NCI-H69 (cell line): Measurements from ENCODE around the gene CSHL1.

ENCODE experiments used
- DNase-seq: peaks from one replicate; lab custom pipeline; 2025; lab: John Stamatoyannopoulos, UW

Gene CSHL1

DNA sequence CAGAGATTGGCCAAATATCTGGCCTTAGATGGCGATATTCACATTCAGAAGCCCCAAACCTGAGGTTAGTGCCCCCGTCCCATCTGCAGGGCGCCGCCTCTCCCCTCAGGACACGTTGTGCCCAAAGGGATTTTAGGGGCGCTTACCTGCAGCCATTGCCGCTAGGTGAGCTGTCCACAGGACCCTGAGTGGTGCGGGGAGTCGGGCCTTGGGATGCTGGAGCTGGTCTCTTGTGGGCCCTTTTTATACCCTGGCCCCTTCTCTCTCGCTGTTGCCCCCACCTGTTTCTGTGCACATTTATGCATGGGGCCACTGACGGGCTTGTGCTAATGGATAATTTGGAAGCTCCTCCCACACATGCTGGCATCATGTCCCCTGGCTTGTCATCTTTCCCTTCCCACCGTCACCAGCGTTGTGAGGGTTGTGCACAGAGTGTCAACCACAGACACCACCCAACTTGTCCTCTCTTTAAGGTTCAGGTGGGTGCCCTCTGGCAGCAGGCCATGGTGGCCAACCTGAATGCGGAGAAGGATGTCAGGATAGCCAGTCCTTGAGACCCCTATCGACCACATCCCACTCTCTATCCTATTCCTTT is at the start of gene CSHL1:
Gene CSHL1, minus strand, starts transcription at position 218 of the 595 bp plus-strand sequence. Its CDS starts 62 bp downstream, at position 156.
- no peak for DNase-seq

DNA sequence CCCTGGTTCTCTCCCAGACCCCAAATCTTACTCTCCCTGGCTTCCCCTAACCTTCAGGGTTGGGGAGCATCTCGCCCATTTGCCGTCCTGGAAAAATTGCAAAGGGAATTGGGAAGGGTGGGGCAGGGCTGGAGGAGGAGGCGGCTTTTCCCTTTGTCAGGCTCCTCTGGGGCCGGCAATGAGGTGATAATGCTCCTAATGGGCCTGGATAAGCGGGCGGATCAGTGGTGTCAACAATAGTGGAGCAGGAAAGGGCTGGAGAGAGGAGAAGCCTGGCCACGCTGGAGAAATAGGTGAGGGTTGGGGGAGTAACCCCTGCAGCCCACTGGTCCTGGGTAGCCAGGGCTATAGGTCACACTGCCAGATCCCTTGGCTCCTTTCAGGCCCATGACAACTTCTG is 49.4 kb upstream of the CSHL1 start:
- DNase-seq = peak; percentile 53

DNA sequence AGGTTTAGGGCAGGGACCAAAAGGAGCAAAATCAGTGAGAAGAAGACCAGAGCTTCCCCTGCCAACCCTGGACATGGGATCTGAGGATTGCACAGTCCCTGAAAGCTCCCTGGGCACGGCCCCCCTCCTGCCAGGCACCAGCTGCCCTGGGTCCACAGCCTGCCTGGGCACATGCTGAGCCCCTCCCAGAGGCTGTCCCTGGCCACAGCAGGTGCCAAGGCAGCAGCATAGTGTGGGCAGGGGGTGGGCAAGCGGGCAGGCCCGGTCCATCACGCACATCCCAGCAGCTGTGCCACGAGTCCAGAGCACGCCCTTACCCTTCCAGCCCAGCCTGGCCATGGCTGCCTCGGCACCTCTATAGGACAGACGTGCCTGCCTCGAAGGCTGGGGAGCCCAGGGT is 48.9 kb upstream of the CSHL1 start:
- peak; percentile 65 for DNase-seq

DNA sequence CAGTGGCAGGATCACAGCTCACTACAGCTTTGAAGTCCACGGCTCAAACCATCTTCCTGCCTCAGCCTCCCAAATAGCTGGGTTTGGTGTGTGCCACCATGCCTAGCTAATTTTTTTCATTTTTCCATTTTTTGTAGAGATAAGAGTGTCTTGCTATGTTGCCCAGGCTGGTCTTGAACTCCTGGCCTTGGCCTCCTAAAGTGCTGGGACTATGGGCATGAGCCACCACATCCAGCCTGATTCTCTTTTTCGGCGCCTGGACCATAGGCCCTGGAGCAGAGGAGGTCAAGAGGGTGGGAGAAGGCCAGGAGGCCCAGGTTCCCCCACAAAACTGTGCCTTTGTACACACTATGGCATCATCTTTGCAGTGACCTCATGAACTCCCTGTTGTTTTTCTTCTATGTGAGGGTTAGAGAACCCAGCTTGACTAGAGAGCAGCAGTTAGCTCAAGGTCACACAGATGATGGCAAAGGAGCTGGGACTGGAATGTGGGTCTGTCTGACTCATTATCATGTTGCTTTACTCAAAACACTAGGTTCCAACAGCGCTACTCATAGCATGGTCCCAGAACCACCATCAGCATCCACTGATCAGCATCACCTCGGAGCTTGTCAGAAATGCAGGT is 45.4 kb upstream of the CSHL1 start:
- DNase-seq = no peak

DNA sequence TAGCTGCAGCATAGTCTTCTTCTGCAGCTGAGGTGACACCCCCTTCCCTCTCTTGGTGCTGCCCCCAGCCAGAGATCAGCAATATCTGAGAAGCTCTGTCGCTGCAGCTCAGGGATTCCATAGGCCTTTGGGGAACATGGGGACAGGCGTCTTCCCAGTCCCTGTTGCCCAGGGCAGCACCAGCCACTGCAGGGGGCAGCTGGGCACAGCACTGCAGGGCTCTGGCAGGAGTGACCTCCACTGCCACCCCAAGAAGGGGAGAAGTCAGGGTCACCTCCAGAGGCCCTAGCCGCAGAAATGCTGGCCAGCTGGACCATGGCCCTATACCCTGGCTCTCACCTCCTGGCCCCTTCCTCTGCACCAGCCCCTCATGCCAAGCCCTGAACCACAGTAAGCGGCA is 44.7 kb upstream of the CSHL1 start:
- DNase-seq = no peak

DNA sequence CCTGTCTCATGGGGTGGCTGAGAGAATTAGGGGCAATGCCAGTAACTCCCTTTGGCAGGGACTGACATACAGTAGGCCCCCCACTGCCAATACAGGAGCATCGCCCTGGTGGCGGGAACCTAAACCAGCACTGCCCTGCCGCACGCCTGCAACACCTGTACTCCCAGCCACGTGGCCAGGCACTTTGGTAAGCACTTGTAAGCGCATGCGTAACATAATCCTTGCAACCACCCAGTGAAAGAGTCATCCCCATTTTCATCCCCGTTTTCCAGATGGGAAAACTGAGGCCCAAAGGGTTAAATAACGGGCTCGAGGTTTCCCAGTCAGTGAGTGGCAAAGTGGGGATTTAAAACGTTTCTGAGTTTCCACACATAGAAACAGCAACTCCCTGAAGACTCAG is 44.2 kb upstream of the CSHL1 start:
- no peak for DNase-seq

DNA sequence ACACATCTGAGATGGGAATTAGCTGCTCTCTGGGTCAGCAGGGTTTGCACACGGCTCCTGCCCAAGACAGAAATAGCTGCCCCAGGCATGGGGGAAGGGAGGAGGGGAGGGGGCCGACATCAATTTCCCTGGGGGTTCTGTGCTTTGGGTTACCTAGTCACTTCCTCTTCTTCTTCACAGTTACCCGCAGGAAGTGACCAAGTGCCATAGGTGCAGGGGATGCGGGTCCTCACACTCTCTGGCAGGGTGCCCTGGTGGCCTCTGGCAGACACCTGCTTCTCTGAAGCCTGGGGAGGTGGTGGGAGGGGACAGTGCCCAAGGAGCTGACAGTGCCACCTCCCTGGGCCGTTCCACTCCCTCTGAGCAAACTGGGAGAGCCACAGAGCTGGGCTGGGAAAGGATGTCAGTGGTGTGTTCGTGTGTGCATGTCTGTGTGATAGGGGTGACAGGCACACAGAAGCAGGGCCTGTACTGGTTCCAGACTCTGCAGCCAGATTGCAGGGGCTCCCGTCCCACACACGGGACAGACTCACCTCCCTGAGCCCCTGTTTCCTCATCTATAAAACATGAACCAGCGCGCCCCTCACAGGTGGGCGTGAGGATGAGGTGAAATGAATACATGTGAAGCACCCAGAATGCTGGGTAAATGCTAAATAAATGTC is 43.5 kb upstream of the CSHL1 start:
- DNase-seq = peak; percentile 57

DNA sequence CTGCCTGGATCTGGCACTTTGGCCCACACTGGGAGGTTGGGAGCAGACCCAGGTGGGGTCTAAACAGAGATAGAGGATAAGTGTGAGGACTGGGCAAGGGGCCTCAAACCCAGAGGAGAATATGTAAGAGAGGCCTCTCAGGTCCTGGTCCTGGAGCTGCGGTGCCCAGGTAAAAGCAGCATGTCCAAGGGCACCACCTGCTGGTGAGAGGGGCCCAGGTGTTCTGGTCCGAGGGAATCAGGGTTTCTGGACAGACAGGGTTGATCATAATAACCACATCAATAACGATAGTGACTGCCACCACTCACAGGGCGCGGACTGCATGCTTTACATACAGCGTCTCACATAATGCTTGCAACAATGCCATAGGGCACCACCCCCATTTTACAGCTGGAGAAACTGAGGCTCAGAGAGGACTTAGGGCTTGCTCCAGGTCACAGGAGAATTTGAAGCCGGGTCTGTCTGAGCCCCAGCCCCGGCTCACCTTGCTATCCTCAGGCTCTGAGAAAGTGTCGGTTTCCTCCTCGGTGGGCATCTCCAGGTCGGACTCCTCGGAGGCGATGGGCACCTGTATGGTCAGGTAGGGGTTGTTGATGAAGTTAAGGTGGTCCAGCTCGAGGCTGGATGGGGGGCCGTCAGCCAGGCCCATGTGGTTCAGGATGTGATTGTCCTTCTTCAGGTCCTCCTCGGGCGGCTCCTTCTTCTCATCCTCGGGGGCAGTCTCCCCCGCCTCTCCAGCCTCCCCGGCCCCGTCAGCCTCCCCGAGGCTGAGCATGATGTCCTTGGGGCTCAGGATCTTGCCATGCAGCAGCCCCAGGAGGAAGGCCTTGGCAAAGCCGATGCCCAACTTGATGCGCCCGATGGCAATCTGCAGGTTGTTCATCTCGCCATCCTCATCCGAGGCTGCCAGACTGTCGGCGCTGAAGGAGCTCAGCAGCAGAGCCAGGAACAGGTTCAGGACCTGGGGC is 40.2 kb upstream of the CSHL1 start:
- DNase-seq = peak; percentile 39

DNA sequence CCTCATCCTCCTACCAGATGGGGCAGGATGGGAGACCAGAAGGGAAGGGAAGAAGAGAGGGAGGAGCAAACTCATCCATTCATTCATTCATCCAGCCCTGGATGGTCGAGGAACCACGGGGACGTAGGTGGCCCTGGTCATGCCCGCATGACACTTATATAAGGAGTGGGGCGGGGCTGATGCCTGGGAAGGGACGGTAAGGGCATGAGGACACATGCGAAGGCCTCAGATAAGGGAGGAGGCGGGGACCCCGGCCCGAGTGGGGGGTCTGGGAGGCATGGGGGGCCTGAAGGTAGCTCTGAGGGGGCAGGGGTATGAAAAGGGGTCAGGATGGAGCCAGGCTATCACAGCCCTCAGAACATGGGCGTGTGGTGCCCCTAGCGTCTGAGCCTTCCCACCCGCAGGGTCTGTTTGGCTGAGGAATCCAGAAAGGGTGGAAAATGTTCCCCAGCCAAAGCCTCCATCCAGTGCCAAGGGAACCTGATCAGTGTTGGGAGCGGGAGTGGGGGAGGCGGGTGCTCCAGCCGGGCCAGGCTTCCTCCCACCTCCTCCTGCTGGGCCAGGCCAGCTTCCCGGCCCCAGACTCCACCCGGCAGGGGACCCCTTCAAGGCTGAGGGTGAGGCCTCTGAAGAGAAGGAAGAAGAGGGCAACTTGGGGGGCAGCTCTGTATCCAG is 38.7 kb upstream of the CSHL1 start:
- no peak for DNase-seq

DNA sequence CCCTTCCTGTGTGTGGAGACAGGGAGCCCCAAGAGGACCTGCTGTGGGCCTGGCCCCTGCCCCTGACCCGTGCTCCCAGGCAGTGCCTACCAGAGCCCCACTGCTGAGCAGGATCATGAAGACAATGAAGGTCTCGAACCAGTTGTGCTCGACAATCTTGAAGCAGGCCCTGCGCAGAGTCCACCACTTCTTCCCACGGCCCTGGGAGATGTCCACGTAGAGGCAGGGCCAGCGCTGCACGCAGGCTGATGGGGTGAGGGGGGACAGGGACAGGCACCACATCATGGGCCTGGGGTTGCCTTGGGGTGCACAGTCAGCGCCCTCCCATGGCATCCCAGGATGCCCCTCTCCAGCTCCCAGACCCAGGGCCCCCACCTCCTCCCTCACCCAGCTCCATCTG is 37.5 kb upstream of the CSHL1 start:
- DNase-seq = no peak

DNA sequence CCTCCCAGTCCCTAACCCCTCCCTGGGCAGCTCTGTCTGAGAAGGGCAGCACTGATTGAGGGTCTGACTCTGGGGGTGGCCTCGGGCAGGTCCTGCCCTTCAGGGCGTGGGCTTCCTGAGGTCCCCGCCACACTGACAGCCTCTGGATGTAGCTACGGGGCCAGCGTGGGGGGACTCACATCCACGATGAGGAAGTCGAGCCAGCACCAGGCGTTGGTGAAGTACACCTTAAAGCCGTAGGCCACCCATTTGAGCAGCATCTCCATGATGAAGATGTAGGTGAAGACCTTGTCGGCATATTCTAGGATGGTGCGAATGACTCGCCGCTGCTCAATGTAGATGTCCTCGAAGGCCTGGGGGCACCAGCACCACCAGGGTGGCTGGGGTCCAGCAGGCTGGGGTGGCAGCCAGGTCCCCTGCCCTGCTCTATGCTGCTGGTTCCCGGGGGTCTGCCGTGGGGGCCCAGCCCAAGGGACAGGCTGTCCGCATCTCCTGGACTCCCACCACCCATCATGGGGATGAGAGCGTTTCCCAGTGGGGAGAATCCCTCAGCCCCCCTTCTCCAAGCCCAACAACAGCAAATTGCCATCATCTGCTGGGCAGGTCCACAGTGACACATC is 36.8 kb upstream of the CSHL1 start:
- no peak for DNase-seq

DNA sequence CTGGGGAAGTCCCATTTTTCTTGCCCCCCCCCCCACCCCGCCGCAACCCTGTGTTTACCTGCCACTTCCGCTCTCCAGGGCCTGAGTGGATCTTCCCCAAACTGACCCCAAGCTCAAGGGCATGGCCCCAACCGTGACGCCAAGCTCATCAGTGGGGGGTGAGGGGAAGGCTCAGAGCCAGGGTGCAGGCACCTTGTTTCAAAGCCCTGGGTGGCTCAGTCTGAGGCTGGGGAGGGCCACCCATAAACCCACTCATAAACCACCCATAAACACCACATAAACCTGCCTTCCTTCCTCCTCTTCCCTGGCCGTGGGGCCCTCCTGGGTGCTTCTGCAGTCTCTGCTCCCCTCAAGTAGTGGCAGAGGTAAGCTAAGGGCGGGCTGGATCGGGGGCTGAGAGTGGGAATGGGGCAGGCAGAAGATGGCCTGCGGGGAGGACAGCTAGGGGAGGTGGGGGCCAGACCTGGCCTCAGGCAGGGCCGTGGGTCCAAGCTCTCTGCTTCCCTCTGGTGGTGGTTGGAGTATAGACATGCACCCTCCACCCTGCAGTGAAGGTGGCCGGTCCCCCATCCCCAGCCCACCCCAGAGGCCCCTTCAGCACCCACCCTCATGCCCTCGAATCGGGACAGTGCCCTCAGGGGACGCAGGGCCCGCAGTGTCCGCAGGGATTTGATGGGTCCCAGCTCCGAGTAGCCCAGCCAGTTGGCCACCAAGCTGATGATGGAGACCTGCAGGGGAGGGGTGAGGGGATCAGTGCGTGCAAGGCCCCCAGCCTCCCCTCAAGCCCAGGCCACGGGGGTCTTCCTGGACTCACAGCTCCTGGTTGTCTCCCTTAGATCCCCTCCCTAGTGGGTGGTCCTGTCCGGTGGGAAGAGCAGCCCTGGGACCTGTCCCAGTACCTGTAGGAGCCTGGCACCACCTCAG is 35.6 kb upstream of the CSHL1 start:
- peak; percentile 54 for DNase-seq

DNA sequence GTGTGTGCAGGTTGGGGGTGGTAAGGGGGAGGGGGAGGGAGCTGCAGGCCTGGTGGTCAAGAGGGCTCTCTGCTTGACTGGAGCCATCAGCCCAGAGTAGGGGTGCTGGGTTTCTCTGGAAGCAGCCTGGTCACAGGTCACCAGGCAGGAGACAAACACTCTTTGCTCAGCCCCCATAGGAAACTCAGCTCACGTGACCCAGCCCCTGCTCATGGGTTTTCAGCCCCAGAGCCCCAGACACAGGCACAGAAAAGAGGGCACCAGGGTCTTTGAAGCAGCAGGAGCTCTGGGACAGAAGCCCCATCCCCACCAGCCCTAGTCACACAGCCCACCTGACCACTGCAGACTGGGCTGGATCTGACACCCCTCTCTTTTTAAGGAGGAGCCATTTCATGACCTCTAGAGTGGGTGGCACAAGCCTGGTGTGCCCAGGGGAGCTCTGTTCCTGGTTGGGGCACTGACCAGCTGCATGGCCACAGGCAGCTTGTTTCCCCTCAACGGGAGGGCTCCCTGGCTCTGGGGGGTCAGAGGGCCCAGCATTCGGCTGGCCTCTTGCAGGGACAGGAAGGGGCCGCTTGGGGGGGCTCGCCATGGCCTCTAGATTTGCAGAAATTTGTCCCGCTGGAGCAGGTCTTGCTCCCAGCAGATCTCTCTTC is 34.9 kb upstream of the CSHL1 start:
- no peak for DNase-seq

DNA sequence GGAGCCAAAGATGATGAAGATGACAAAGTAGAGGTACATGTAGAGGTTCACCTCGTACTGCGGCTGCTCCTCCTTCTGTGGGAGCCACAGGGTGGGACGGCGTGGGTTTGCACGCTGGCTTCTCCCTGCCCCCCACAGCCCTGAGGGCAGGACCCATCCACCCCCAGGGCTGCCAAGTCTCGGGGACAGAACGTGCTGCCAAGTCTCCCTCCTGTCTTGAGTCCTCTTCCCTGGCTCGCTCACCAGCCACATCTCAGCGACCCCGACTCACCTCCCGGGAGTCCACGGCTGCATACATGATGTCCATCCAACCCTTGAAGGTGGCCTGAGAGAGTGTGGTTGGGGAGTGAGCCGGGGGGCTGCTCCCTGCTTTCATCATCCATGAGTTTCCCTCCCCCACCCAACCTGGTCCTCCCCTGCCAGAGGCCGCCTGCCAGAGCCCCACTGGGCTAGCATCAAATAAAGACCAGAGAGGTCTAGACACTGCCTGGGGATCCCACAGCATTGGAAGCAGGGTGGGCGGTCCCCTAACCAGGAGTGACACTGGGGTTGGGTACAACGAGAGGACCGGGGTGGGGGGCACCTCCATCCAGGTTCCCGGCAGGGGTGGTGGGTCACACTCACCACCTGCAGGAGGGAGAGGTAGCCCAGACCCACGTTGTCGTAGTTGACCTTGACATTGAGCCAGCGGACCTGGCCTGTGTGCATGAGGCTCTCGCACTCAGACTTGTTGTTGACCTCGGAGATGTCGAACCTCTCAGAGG is 33.9 kb upstream of the CSHL1 start:
- no peak for DNase-seq

DNA sequence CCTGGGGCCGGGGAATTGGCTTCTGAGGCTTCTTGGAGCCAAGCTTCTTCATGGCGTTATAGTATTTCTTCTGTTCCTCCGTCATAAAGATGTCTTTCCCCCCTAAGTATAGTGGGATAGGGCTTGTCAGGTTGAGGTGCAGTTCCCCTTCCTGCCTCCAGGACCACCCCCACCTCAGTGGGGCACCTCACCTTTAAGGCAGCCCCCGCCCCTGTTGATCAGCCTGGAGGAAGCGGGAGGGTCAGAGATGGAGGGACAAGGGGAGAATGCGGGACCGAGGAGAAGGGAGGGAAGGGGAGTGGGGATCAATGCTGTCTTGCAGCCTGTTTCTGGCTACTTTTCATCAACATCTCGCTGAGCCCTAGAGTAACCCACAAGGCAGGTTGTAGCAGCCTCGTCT is 32.7 kb upstream of the CSHL1 start:
- no peak for DNase-seq

DNA sequence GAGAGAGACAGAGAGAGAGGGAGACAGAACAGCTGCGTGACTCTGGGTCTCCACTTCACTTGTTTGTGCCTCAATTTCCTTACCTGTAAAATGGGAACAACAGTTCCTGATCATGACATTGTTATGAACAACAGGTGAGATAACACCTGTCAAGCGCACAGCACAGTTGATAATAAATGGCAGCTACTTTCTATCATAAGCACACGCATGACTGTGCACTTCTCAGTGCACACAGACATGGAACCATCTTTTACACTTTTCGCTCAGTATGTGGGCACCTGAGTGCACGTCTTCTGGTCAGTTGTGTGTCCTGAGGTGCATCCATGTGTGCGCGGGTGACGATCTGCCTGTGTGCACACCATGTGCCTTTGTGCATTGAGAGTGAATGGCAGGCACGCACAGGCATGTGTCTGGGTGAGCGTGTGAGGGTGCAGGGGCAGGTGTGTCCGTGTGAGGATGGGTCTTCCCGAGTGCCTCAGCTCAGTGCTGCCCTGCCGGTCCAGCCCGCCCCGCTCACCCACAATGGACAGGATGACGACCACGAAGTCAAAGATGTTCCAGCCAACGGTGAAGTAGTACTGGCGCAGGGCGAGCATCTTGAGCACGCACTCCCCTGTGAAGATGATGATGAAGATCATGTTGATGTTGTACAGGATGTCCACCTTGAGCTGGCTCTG is 31.4 kb upstream of the CSHL1 start:
- no peak for DNase-seq

DNA sequence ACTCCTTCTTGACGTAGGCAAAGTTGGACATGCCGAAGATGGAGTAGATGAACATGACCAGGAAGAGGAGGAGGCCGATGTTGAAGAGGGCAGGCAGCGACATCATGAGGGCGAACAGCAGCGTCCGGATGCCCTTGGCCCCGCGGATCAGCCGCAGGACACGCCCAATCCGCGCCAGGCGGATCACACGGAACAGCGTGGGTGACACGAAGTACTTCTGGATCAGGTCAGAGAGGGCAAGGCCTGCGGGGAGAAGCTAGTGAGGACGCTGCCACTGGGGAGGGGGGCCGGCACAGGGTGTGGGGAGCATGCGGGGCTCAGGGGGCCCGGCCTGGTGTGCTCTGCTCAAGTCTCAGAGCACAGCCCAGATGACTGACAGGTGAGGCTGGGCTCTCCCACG is 30.7 kb upstream of the CSHL1 start:
- DNase-seq = no peak

DNA sequence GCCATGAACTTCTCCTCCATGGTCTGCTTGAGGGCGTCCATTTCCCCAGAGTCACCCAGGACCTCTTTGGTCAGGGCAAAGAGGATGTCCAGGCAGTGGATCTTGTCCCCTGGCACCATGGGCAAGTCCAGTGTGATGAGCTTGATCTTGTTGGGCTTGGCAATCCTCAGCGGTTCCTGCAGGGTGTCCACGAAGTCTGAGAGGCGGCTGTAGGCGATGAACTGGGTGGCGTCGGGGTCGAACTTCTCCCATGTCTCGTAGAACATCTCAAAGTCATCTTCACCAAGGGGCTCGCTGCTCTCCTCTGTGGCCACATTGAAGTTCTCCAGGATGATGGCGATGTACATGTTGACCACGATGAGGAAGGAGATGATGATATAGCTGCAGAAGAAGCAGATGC is 30.1 kb upstream of the CSHL1 start:
- DNase-seq = no peak
